Measurements from ENCODE around the gene TUBB3.

GRCh38 chr16:89908236-89908635, 14.9 kb upstream of the TUBB3 start:
- TF ChIP-seq, protein P1, sequence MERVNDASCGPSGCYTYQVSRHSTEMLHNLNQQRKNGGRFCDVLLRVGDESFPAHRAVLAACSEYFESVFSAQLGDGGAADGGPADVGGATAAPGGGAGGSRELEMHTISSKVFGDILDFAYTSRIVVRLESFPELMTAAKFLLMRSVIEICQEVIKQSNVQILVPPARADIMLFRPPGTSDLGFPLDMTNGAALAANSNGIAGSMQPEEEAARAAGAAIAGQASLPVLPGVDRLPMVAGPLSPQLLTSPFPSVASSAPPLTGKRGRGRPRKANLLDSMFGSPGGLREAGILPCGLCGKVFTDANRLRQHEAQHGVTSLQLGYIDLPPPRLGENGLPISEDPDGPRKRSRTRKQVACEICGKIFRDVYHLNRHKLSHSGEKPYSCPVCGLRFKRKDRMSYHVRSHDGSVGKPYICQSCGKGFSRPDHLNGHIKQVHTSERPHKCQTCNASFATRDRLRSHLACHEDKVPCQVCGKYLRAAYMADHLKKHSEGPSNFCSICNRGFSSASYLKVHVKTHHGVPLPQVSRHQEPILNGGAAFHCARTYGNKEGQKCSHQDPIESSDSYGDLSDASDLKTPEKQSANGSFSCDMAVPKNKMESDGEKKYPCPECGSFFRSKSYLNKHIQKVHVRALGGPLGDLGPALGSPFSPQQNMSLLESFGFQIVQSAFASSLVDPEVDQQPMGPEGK (CRISPR knock-in tag; IDR thresholded peaks at IDR 0.05; ENCODE audit: borderline replicate concordance): no peak
- TF ChIP-seq, protein P2, sequence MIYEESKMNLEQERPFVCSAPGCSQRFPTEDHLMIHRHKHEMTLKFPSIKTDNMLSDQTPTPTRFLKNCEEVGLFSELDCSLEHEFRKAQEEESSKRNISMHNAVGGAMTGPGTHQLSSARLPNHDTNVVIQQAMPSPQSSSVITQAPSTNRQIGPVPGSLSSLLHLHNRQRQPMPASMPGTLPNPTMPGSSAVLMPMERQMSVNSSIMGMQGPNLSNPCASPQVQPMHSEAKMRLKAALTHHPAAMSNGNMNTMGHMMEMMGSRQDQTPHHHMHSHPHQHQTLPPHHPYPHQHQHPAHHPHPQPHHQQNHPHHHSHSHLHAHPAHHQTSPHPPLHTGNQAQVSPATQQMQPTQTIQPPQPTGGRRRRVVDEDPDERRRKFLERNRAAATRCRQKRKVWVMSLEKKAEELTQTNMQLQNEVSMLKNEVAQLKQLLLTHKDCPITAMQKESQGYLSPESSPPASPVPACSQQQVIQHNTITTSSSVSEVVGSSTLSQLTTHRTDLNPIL (CRISPR knock-in tag; IDR thresholded peaks at IDR 0.05; ENCODE audit: low read depth): no peak
- TF ChIP-seq ZFP30 (CRISPR knock-in tag; IDR thresholded peaks at IDR 0.05): no peak
- no peak for TF ChIP-seq POU6F1 (CRISPR knock-in tag; IDR thresholded peaks at IDR 0.05; ENCODE audit: borderline replicate concordance, low read depth)
